ENCODE data around the gene NT5M.
"Not testable (repeated sequence)": the region's sequence is repeated elsewhere in the genome, so short reads cannot be mapped to it uniquely, and the experiment has no call there.

NT5M gene

DNA sequence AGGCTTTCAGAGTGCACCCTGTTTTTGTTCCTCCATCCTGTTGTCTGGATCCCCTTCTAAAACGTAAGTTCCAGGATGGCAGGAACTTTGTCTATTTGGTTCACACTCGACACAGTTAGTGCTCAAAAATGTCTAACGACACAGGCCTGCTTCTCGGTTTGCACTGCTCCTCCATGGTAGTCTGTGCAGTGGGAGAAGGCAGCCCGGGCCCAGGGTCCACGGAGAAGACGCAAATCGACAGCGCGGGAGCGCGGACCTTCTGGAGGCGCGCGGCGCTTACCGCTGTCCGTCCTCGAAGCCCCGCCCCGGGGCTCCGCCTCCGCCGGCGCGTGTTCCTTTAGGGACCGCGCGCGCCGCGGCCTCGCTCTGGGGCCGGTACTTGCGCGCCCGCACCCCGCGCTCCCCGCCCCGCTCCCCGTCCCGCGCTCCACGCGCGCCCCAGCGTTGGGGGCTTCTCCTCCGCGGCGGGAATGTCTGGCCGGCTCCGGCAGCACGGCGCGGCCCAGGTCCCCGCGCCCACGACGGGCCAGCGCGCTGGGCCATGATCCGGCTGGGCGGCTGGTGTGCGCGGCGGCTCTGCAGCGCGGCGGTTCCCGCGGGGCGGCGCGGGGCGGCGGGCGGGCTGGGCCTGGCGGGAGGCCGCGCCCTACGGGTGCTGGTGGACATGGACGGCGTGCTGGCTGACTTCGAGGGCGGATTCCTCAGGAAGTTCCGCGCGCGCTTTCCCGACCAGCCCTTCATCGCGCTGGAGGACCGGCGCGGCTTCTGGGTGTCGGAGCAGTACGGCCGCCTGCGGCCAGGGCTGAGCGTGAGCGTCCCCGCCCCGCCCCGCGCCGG is at the start of gene NT5M:
NT5M (plus strand) TSS at position 364 of the 837 bp plus-strand sequence; CDS start at position 542, 178 bp downstream.
- DNase-seq: peak; percentile 64

- DNase-seq: no peak
Measured at GRCh38 chr17:17253406-17253805, 49.8 kb upstream of the NT5M start.

DNA sequence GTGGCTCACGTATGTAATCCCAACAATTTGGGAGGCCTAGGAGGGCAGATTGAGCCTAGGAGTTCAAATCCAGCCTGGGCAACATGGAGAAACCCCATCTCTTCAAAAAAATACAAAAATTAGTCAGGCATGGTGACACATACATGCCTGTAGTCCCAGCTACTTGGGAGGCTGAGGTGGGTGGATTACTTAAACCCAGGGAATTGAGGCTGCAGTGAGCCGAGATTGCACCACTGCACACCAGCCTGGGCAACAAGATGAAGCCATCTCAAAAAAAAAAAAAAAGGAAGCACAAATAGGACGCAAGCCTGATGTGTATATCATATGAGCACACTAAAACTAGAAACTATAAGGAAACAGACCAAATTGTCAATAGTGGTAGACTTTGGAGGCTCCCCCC is 49.1 kb upstream of the NT5M start:
- no peak for DNase-seq

DNA sequence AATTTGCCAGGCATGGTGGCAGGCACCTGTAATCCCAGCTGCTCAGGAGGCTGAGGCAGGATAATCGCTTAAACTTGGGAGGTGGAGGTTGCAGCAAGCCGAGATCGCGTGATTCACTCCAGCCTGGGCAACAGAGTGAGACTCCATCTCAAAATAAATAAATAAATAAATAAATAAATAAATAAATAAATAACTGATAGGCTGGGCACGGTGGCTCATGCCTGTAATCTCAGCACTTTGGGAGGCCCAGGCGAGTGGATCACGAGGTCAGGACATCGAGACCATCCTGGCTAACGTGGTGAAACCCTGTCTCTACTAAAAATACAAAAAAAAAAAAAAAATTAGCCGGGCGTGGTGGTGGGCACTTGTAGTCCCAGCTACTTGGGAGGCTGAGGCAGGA is 47.5 kb upstream of the NT5M start:
- not testable (repeated sequence) for DNase-seq

DNA sequence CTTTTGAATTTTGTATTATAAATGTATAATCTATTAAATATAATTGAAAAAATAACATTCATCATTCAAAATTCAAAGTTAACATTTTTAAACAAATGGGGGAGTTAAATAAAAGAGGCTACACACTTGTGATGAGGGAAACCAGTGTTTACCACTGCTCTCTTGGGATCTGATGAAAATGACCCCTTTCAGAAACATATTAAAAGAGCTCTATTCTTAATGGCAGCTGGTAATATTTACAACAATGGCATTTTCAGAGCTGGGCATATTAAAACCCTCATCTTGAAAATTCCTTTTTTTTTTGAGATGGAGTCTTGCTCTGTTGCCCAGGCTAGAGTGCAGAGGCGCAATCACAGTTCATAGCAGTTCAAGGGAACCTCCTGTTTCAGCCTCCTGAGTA is 46.9 kb upstream of the NT5M start:
- DNase-seq: no peak

DNA sequence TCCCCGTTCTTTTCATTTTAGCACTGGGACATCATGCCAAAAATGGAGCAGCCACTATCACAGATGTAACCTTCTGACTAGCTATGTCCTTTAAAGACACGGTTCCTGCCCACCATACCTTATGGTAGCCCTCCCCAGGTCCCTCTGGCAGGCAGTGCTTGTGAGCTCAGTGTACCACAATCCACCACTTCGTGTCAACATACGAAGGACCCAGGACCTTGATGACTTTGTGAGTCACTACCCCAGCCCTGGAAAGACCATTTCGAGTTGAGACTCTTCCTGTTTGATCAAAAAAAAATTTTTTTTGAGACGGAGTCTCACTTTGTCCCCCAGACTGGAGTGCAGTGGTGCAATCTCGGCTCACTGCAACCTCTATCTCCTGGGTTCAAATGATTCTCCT is 45.2 kb upstream of the NT5M start:
- DNase-seq: no peak

DNA sequence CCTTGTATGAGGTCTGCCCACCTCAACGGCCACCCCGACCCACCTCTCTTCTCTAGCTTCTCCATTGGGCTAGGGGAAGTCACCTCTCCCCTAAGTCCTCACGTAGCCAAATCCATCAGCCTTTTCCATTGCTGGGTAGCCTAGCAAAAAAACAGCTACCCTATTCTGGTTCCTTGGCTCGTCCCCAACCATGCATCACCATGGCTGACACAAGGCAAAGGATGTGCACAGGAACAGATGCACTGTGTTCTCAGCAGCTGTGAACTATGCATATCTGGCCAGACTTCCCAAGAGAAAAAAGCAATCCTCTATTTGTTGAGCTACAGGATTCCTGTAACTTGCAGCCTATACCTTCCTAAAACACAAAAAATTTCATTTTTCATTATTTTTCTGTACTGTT is 44.2 kb upstream of the NT5M start:
- DNase-seq: peak; percentile 84

DNA sequence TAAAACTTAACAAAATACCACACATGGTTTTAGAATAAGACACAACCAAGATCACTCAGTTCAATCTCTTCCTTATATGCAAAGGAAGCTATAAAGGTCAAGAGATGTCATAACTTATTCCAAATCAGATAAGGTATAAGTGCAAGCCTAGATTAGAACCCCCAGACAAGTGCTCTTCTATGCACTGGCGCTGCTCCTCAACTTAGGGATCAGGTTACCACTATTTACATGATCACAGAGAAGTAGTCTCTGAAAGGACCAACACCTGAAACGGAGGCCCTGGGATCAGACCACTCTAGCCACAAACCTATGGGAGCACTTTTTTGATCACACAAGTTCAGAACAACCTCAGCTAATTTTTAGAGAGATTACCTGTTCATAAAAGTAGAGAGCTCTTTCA is 38.7 kb upstream of the NT5M start:
- no peak for DNase-seq

DNA sequence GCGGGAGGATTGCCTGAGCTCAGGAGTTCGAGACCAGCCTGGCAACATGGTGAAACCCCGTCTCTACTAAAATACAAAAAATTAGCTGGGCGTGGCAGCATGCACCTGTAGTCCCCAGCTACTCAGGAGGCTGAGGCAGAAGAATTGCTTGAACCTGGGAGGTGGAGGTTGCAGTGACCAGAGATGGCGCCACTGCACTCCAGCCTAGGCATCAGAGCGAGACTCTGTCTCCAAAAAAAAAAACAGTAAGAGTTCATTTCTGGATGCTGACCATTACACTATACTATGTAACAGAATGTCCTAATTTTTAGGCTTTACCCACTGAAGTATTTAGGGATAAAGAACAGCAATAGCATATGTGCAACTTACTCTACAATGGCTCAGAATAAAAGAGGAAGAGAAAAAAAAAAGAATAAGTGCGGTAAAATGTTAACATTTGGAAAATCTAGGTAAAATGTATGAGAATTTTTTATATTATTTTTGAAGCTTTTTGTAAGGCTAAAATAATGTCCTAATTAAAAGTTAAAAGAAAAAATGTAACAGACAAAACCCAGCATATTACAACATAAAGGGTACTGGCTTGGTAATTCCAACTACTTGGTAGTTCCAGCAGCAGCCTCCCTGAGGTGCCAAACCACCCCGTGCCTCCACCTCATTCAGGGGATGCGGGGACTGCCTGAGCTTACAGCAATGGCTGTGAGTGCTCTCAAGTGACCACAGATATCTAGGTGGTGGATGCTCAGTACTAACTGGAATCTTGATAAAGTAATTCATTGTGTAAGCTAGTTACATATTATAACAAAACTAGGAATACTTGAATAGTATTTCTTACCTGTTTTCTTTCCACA is 33.0 kb upstream of the NT5M start:
- DNase-seq: no peak

- no peak for DNase-seq
Measured at GRCh38 chr17:17275971-17276370, 27.2 kb upstream of the NT5M start.

DNA sequence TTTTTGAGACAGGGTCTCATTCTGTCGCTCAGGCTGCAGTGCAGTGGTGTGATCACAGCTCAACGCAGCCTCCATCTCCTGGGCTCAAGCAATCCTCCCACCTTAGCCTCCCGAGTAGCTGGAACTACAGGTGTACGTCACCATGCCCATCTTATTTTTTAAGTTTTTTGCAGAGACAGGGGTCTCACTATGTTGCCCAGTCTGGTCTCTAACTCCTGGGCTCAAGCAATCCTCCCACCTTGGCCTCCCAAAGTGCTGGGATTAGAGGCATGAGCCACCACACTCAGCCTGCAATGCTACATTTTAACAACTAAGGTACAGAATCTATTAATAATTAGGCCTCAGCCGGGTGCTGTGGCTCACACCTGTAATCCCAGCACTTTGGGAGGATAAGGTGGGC is 25.7 kb upstream of the NT5M start:
- DNase-seq: not testable (repeated sequence)

GRCh38 chr17:17279316-17279715 is 23.9 kb upstream of the NT5M start:
- DNase-seq: no peak

DNA sequence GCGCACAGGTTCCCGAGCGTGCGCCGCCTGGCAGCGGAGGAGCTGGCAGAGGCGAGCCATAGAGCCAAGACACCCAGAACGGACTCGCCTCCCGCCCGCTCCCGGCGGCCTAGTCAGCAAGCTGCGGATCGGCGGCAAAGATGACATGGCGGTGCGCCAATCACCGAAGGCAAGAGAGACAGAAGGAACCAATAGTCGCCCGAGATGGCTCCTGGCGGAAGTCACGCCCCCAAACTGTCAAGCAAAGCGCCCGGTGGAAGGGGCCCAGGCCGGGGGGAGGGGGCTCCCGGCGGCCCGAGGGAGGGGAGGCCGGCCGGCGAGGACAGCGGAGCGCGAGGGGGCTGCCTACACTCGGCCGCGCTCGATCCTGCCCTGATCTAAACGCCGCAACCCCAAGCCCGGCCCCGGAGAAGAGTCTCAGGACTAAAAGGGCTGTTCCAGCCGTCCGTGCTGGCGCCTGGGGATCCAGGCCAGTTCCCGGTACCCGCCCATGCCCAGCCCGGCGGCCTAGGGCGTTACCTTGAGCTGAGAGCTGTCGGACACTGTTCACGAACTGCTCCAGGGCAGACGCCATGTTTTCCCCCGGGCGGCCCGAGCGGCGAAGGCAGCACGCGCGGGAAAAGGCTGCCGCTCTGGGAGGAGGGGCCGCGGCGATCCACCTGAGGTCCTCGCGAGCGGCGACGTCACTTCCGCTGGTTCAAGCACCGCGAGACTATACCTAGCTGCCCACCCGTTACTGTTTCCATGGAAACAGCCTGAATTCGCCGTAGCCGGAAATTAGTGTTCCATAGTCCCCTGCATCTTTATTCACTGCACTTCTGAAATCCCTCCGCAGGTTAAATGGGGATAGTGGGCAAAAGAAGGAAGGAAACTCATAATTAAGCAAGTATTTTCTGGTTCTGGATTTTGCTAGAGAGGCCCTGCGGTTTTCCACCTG is 22.3 kb upstream of the NT5M start, which contains the start of gene COPS3:
COPS3 (minus strand) TSS at position 634 of the 937 bp plus-strand sequence; CDS start at position 574, 60 bp downstream.
- peak; percentile 97 for DNase-seq

- no peak for DNase-seq
Measured at GRCh38 chr17:17285951-17286350, 17.2 kb upstream of the NT5M start.

DNA sequence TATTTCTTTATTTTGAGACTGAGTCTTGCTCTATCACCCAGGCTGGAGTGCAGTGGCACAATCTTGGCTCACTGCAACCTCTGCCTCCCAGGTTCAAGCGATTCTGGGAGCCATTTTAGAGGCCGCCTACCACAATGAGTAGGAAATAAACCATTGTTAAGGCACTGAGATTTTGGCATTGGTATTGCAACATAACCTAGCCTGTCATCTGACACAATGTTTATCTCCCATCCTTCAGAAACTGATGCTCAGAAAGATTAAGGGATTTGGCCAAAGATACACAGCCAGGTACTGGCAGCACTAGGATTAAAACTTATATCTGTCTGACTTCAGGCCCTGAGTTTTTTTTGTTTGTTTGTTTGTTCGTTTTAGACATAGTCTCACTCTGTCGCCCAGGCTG is 14.1 kb upstream of the NT5M start:
- no peak for DNase-seq

DNA sequence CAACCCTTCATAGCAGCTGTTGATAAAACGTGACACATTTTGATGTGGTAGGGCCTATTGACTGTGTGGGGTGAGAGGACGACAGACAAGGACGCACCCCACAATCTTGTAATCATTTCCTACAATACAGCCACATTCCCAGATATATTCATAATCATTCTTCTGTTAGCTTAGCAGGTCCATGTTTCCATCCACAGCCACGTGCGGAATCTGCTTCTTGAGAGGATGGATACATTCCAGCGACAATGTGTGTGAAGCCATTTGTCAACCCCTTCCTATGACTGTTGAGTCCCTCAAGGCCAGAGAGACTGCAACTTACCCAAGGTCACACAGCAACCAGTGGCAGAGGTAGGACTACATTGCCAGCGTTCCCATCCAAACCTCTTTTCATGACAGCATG is 13.5 kb upstream of the NT5M start:
- DNase-seq: no peak

- DNase-seq: no peak
Measured at GRCh38 chr17:17295141-17295540, 8.0 kb upstream of the NT5M start.

- peak; percentile 42 for DNase-seq
Measured at GRCh38 chr17:17297217-17297616, 6.0 kb upstream of the NT5M start.

DNA sequence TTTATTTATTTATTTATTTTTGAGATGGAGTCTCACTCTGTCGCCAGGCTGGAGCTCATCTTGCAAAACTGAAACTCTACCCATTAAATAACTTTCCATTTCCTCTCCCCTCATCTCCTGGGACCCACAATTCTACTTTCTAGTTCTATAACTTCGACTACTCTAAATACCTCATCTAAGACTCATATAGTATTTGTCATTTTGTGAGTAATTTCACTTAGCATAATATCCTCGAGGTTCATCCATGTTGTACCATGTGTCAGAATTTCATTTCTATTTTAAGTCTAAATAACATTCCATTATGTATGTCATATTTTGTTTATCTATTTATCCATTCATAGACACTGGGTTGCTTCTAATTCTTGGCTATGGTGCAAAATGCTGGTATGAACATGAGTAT is 5.1 kb upstream of the NT5M start:
- DNase-seq: no peak

DNA sequence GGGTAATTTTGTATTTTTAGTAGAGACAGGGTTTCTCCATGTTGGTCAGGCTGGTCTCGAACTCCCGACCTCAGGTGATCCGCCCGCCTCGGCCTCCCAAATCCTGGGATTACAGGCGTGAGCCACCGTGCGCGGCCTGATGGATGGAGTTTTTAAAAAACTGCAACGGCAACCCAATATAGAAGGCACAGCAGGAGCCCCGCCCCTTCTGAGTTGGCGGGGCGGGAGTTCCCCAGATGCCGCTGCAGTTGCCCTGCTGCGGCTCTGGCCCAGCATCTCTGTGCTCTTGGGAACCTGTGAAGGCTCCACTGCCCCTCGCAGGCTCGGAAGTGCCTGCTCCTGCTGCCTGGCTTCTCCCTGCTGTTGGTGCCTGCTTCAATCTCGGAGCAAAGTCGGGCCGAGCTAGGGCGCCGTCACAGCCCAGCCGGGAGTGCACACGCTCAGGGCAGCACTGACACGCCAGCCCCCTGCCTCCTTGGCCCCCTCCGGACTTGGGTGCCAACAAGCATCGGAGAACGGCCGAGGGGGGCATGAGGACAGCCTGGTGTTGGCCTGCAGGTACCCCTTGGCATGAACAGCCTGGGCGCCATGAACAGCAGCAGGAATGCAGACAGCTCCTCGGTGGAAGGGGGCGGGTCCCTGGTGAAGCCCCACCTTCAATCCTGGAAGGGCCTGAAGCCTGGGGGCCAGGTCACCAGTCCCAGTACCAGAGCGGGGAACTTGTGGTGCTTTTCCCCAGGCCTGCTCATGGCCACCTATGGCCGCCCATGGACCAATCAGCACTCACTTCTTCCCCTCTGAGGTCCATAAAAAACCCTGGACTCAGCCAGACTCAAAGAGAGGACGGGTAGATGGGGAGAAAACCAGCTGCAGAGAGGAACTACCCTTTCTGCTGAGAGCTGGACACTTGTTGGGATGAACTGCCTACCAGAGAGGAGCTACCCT is 2.3 kb upstream of the NT5M start:
- no peak for DNase-seq

GRCh38 chr17:17301659-17302058 is 1.5 kb upstream of the NT5M start:
- not testable (repeated sequence) for DNase-seq
